ENCODE data around the gene ZBTB21.

The ZBTB21 gene

GRCh38 chr21:41991659-41992058 lies 18.5 kb downstream of the ZBTB21 start:
- DNase-seq (ENCODE audit: low spot score), result no peak

GRCh38 chr21:41989698-41990097 lies 20.5 kb downstream of the ZBTB21 start:
- DNase-seq (ENCODE audit: low spot score), result no peak

- no peak for DNase-seq (ENCODE audit: low spot score)
Measured at GRCh38 chr21:41987310-41987709, 22.9 kb downstream of the ZBTB21 start.

DNA sequence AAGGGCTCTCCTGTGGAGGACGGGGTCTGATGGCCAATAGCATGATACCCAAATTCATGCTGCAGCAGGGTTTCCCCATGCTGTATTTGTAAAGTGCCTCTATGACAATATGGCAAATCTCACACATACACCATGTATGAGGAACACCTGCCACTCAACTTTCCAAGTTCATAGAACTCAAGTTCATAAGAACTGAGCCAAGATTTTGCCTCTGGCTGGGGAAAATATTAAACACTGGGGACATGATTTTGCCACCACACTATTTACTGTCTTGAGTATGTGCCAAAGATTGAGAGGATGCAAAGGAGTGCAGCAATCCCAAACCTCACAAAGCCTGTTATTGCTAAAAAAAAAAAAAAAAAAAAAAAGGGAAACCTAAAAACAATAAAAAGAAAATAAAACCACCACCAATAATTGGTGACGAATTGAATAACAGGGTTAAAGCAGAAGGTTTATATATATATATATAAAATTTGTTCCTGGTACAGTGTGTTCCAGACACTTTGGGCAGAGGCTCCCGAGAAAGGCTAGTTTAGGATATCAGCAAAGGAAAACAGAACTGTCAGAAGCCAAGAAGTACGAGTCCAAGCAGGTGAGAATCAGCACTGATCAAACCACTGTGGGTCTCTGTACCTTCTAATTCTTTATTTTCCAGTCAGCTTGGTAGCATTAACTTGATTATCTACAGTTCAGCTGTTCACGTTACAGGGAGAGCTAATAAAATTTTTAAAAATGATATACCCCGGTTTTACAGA lies 24.3 kb downstream of the ZBTB21 start:
- no peak for DNase-seq (ENCODE audit: low spot score)

DNA sequence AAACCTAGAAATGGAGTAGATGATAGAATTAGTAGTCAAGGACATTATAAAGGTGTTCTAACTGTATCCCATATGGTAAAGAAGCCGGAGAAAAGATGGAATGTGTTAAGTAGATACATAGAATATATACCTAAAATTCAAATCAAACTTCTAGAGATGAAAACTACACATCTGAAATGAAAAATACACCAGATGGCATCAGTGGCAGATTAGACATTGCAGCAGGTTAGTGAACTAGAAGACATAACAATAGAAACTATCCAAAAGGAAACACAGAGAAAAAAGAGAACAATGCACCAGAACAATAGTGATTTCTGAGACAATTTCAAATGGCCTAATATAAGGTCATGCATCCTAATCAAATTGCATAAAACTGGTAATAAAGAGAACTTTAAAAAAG lies 26.9 kb downstream of the ZBTB21 start:
- DNase-seq (ENCODE audit: low spot score), result no peak

DNA sequence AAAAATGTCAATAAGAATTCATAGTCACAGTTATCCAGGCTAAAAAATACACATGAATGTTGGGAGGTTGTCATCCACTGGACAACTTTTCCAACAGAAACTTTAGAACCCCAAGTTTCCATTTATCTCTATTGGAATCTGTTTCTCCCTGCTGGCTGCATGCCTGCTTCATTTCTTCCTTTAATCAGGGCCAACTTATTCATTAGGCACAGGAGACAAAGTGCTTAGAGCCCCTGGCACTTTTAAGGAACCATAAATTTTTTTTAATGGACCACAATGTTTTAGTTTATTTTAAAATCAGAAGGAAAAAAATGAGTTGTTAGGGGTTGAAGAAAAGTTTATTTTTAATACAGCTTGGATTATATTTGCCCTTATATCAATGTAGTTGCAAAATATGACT lies 29.6 kb downstream of the ZBTB21 start:
- no peak for DNase-seq (ENCODE audit: low spot score)

DNA sequence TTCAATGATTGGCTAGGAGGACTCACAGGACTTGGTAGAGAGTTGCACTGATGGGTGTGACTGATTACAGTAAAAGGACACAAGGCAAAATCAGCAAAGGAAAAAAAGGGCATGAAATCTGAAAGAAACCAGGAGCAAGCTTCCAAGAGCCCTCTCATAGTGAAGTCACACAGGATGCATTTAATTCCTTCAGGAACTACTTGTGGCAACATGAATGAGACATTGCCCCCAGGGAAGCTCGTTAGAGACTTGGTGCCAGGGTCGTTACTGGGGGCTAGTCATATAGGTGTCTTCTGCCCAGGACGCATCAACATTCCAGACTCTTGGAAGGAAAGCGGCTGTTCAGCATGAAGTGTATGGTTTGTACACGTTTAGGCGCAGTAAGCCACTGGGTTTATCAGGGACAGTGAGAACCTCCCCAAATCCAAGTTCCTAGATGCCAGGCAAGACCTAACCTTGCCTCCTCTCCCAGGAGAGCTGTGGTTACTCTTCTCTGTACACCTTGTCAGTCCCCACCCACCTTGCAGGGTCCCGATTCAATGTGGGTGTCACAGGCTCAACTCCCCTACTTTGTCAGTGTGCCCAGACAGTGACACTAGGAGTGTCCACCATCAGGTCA lies 30.3 kb downstream of the ZBTB21 start:
- DNase-seq (ENCODE audit: low spot score), result no peak

DNA sequence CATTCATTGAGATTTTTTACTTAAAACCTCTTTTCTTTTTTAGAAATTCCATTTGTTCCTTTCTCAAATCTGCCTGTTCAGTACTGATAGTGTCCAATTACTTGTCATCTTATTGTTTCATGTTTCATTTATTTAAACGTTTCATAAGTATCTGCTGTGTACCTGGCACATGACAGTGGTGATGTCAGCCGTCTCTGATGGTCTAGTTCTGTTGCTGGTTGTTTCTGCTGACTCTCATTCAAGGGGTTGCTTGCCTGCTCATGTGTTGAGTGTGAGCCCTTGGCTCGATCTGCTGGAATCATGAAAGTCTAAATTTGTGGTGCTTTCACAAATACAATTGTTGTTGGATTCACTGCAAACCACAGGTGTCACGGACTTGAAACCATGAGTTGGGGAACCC lies 30.8 kb downstream of the ZBTB21 start:
- no peak for DNase-seq (ENCODE audit: low spot score)

DNA sequence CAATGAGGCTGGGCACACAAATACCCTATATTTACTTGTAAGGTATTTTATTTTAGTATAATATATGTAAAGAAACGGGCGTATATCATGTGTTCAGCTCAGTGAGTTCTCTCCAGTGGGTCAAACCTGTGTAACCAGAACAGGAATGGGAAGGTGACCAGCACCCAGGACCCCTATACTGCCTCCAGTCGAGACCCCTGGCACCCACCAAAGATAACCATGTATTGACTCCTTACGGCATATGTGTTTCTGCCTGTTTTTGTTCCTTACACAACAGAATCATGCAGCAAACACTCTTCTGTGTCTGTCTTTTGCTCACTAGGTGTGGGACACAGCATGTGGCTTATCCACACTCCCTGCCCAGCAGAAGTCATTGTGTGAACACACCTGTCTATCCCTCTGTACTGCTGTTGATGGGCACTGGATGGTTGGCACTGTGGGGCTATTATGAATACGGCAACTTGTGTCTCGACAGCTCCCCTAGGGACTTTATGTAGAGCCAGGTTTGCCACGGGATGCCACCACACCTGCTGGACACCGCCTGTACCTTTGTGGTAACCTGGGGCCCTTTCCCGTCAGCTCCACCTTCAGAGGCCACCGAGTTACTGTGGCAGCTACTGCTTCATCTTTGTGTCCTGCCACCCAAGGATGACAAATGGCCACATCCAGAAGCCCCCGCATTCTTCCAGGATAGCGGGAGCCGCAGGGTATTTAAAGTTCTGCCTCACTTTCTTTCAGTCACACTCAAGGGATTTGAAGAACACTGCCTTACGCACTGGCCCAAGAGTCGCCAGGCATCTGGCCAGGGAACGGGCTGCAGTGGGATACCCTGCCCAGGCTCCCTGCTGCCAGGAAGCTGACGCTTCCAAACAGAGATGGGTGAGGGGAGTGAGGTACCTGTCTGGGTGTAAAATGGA lies 32.9 kb downstream of the ZBTB21 start:
- no peak for DNase-seq (ENCODE audit: low spot score)

- DNase-seq (ENCODE audit: low spot score), result no peak
Measured at GRCh38 chr21:41976611-41977010, 33.5 kb downstream of the ZBTB21 start.

GRCh38 chr21:41975391-41976272 lies 34.5 kb downstream of the ZBTB21 start:
- DNase-seq (ENCODE audit: low spot score), result no peak

DNA sequence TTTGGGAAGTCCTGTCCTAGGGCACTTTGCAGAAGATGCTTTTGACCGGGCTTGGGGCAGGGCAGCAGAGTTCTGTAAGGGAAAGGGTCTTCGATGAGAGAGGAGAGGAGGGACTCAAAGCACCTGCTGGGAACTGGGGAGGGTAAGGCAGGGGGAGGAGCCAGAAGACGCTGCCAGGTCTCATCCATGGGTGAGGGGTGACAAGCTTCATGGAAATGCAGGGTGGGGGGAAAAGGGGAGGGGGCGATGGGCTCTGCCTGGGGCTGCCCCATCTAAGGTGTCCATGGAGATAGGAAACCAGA lies 35.5 kb downstream of the ZBTB21 start:
- DNase-seq (ENCODE audit: low spot score), result no peak

DNA sequence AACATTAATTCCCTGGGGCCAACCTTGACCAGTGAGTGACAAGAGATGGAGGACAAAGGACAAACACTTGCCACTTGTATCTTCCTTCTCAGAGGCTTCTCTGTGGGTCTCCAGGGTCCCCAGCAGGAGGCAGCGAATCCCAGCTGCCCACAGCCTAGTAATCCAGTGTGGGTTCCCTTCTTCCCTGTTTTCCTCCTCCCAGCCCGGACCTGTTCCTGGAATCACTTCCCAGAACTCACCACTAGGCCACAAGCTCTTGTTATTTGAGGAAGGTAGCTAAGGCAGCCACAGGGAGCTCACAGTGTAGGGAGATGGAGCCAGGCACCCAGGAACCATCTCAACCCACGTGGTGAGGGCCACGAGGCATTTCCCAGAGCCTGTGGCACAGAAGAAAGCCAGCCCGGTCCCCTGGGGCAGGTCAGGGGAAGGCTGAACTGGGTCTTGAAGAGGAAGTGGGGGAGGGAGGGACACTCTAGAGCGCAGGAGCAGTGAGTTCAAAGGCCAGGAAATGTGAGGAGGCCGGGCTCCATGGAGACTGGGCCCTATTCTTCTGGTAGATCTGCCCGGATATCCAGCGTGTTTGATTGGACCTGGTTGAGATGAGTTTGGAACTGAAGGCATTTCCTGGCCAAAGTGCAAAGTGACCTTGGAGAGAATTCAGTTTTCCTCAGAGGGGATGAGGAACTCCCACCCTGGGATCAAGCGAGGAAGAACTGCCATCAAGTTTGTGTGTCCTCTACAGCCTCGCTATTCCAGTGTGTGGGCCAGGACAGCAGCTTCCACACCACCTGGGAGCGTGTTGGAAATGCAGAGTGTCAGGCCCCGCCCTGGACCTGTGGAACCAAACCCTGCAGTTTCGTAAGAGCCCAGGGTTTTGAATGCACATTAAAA lies 36.1 kb downstream of the ZBTB21 start:
- DNase-seq (ENCODE audit: low spot score), result peak; percentile 48

DNA sequence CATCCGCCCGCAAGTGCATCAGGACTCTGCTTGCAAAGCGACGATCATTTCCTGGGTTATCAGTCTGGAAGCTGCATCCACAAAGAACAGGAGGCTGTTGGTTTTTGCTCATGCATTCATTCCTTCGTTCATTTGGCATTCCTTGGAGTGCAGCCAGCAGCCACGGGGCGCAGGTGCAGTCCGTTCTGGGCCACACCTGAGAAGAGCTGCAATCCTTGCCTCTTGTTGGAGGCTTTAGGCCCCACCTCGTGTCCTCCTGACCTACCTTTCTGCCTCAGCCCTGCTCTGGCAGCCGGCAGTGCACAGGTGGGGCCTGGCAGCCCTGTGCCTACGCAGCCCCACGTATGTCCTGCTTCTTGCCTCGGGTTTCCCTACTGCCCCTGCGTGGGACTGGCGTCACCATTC lies 36.7 kb downstream of the ZBTB21 start:
- no peak for DNase-seq (ENCODE audit: low spot score)

GRCh38 chr21:41972511-41973205 lies 37.5 kb downstream of the ZBTB21 start:
- no peak for DNase-seq (ENCODE audit: low spot score)

GRCh38 chr21:41971891-41972290 lies 38.3 kb downstream of the ZBTB21 start:
- DNase-seq (ENCODE audit: low spot score), result no peak

DNA sequence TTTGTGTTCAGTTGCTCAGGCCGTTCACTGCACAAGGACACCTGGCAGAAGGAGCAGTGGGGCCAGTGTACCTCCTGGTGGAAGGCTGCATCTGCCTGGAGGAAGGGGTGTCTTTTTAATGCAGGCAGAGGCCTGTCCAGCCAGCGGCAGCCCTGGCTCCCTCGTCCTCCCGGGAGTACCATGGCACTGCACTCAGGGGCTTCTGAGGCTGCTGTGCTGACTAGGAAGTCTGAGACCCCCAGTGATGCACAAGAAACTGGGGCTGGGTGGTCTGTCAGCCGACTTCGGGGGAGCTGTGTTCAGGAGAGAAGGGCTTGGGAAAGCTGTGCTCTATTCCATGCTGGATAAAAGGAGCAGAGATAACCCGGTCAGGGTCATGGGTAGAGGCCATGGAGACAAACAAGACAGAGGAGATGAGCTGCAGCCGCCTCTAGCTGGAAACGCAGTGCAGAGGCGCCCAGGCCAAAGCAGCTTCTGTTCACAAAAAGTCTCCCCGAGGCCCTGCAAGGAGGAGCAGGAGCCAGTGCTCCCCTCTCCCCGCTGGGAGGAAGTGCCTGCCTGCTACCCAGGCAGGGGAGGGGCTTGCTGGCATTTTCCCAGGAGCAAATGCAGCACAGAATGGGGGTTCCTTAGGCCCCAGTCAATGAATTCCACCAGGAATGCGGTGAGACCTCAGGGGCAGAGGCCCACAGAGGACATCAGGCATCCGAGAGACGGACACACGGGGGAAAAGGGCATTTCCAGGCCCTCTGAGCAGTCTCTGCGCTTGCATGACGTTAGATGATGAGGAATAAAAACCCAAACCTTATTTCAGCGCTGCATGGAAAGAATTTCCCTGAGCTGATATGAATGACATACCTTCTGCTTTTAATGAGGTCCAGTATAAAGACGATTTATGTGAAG lies 39.2 kb downstream of the ZBTB21 start:
- no peak for DNase-seq (ENCODE audit: low spot score)

- DNase-seq (ENCODE audit: low spot score), result no peak
Measured at GRCh38 chr21:41970106-41970391, 40.1 kb downstream of the ZBTB21 start.

DNA sequence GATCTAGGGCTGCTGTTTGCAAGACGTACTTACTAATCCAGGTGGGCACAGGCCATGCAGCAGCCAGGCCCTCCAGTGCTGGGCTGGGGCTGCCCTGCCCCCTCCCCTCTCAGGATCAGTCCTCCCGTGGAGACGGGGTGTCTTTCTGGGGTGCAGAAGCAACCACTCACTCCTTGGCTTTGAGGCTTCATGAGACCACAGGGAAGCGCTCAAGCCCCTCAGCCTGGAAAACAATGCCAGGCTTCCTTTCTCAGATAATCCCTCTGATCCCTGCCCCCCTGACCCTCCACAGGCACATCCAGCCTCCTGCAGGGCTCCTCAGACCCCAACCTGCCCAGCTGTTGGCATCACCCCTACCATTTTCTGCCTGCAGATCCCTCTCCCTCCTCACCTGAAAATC lies 42.5 kb downstream of the ZBTB21 start:
- no peak for DNase-seq (ENCODE audit: low spot score)

Data from HuH-7 (cell line).